RWPE1 (cell line): ENCODE measurements around the gene AGTPBP1.
A peak's percentile ranks its signal among the peaks of the same experiment; 100 is the strongest.
"Not testable (repeated sequence)": the region's sequence is repeated elsewhere in the genome, so short reads cannot be mapped to it uniquely, and the experiment has no call there.

Source experiments
- CTCF ChIA-PET: fragments of 350-600 bp; sonication (Branson Sonifier 250); formaldehyde crosslinking; extraction: SDS; loops from one replicate; lab custom pipeline; 2021; lab: Yijun Ruan, JAX
- POLR2A ChIA-PET: fragments of 400-600 bp; formaldehyde crosslinking; extraction: SDS; loops from one replicate; lab custom pipeline; 2020; ENCODE audit warnings: antibody characterized with exemption; ENCODE audit not compliant: low non-redundant PET; lab: Yijun Ruan, JAX
- DNase-seq: peaks from one replicate; pipeline ENCODE4 v3.0.0; 2012; ENCODE audit warnings: low spot score
- H3K27ac ChIP-seq: fragments of 450-650 bp; 2 replicates; pipeline ENCODE4 v1.5.1; 2017
- CTCF ChIP-seq: fragments of 450-650 bp; conservative IDR thresholded peaks from 2 replicates; pipeline ENCODE4 v1.5.1; 2017; ENCODE audit warnings: low read depth, mild to moderate bottlenecking

The AGTPBP1 gene

GRCh38 chr9:85741875-85742596, at the start of gene AGTPBP1:
TSS of gene AGTPBP1 (minus strand) at chr9:85741954. CDS start at chr9:85712533, 29,421 bp downstream.
- peak; percentile 89 for DNase-seq
- POLR2A ChIA-PET = no interaction called here
- no peak for TF ChIP-seq CTCF
- CTCF ChIA-PET = interaction anchor here (0.6 kb wide), 1 partner anchor 573 kb away, joined by 4 read pairs; no protein-coding TSS in a partner anchor
- peak within 1 kb of the TSS; percentile 89 for H3K27ac ChIP-seq

- POLR2A ChIA-PET, DNase-seq, CTCF ChIA-PET, H3K27ac ChIP-seq: not testable (repeated sequence)
- TF ChIP-seq CTCF = peak; percentile 27; the same call in 1 of the 2 replicates
Observed at GRCh38 chr9:85786116-85786515, 44.4 kb upstream of the AGTPBP1 start.

GRCh38 chr9:85773844-85774243, 32.1 kb upstream of the AGTPBP1 start:
- DNase-seq, CTCF ChIA-PET, H3K27ac ChIP-seq, POLR2A ChIA-PET: not testable (repeated sequence)

GRCh38 chr9:85761802-85762201, 20.0 kb upstream of the AGTPBP1 start:
- DNase-seq, CTCF ChIA-PET, H3K27ac ChIP-seq, POLR2A ChIA-PET: not testable (repeated sequence)

GRCh38 chr9:85757716-85758115, 16.0 kb upstream of the AGTPBP1 start:
- POLR2A ChIA-PET = not testable (repeated sequence)

GRCh38 chr9:85756216-85756615, 14.5 kb upstream of the AGTPBP1 start:
- POLR2A ChIA-PET, H3K27ac ChIP-seq, DNase-seq, CTCF ChIA-PET: not testable (repeated sequence)

More at GRCh38 chr9:85757716-85758115, 16.0 kb upstream of the AGTPBP1 start:
- DNase-seq, H3K27ac ChIP-seq, CTCF ChIA-PET: not testable (repeated sequence)

DNA sequence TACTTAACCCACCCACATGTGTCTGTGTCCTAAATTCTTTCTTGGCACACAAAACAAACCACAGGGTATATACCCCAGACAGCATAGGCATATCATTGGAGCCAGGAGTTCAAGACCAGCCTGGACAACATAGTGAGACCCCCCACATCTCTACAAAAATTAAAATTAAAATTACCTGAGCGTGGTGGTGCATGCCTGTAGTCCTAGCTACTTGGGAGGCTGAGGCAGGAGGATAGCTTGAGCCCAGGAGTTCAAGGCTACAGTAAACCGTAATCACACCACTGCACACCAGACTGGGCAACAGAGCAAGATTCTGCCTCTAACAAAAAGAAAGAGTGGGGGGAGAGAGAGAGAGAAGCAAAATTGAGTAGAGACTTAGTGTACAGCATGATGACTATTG, 4.6 kb upstream of the AGTPBP1 start:
- no peak for DNase-seq
- TF ChIP-seq CTCF = no peak
- ChIA-PET CTCF (interaction anchor here (0.6 kb wide), 1 partner anchor 1342 kb away, joined by 3 read pairs; no protein-coding TSS in a partner anchor), POLR2A (no interaction called here)
- no peak overlapping the region for H3K27ac ChIP-seq

DNA sequence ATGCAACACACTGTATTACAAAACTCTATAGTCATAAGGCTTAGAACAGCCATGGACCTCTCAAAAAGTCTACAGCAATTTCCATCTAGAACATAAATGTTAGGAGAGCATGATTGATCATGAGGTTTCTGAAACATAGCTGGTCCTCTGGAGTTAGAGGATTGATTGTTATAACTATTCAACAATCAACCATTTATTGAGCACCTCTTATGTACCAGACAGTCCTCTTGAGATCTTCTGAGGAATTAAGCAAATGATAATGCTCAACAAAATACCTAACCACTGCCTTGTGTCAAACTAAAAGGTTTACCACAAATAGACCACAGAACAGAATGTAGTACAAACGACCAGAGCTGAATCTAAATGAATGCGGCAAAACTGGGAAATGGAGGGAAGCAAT, 3.4 kb upstream of the AGTPBP1 start:
- H3K27ac ChIP-seq = no peak overlapping the region
- POLR2A ChIA-PET = no interaction called here
- no peak for TF ChIP-seq CTCF
- CTCF ChIA-PET = no interaction called here
- DNase-seq = no peak
